ENCODE results near the gene ATP8A2. TPM values are rescaled to one million over a fixed set of nuclear protein-coding genes. Genes with fewer than 3 reads are reported as not detected.

The ATP8A2 gene
- total RNA-seq, 2 donors from 2014 or later: 0.23 to 6.1 TPM

GRCh38 chr13:25847635-25848626 lies 476.2 kb downstream of the ATP8A2 start:
- H3K36me3 ChIP-seq: no peaks in the 10 kb centered on the region
- no peaks in the 10 kb centered on the region for H3K27me3 ChIP-seq (replicated peaks; ENCODE audit: insufficient read depth)
- intact Hi-C loops (cut with DNase I): no loop called here
- DNase-seq (ENCODE audit: low spot score): no peak
- H3K9me3 ChIP-seq: no peaks in the 10 kb centered on the region
- no peak for TF ChIP-seq POLR2AphosphoS5 (IDR thresholded peaks at IDR 0.05)
- TF ChIP-seq POLR2A (IDR thresholded peaks at IDR 0.05): no peak
- no peak for TF ChIP-seq CTCF (IDR thresholded peaks at IDR 0.05)
- 84% methylated on average over 11 of the region's 11 CpGs for WGBS
- no peaks in the 10 kb centered on the region for H3K4me1 ChIP-seq (replicated peaks)
- no peak overlapping the region for H3K27ac ChIP-seq
- H3K4me3 ChIP-seq: no peak overlapping the region

- no peaks in the 10 kb centered on the region for H3K4me1 ChIP-seq (replicated peaks)
- intact Hi-C loops (cut with DNase I): no loop called here
- no peak overlapping the region for H3K27ac ChIP-seq
- 79% methylated on average over 8 of the region's 8 CpGs for WGBS
- H3K36me3 ChIP-seq: no peaks in the 10 kb centered on the region
- no peaks in the 10 kb centered on the region for H3K9me3 ChIP-seq
- no peak for DNase-seq (ENCODE audit: low spot score)
- H3K4me3 ChIP-seq: no peak overlapping the region
- H3K27me3 ChIP-seq (replicated peaks; ENCODE audit: insufficient read depth): no peaks in the 10 kb centered on the region
- TF ChIP-seq POLR2A (IDR thresholded peaks at IDR 0.05) (no peak), CTCF (IDR thresholded peaks at IDR 0.05) (no peak), POLR2AphosphoS5 (IDR thresholded peaks at IDR 0.05) (no peak)
These were observed 477.3 kb downstream of the ATP8A2 start for GRCh38 chr13:25848812-25849745.

DNA sequence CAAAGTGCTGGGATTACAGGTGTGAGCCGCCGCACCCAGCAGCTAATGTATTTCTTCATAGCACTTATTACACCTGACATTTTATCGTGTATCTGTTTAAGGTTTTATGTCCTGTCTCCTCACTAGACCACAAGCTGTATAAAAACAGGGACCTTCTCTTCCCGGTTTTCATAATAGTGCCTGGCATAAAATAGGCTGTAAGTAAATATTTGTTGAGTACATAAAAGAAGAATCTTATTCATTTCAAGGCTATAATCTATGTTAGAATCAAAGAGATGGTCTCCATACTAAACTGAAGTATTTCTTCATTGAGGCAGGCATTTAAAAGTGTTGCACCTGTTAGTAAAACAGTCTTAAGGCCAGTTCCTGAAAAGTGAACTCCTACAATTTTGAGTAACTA lies 486.1 kb downstream of the ATP8A2 start:
- no peak for DNase-seq (ENCODE audit: low spot score)
- H3K36me3 ChIP-seq: no peaks in the 10 kb centered on the region
- H3K9me3 ChIP-seq: no peaks in the 10 kb centered on the region
- 49% methylated on average over 4 of the region's 4 CpGs for WGBS
- no peak overlapping the region for H3K4me3 ChIP-seq
- H3K4me1 ChIP-seq (replicated peaks): no peaks in the 10 kb centered on the region
- H3K27me3 ChIP-seq (replicated peaks; ENCODE audit: insufficient read depth): no peaks in the 10 kb centered on the region
- H3K27ac ChIP-seq: no peak overlapping the region
- intact Hi-C loops (cut with DNase I): no loop called here
- TF ChIP-seq CTCF (IDR thresholded peaks at IDR 0.05) (no peak), POLR2AphosphoS5 (IDR thresholded peaks at IDR 0.05) (no peak)

DNA sequence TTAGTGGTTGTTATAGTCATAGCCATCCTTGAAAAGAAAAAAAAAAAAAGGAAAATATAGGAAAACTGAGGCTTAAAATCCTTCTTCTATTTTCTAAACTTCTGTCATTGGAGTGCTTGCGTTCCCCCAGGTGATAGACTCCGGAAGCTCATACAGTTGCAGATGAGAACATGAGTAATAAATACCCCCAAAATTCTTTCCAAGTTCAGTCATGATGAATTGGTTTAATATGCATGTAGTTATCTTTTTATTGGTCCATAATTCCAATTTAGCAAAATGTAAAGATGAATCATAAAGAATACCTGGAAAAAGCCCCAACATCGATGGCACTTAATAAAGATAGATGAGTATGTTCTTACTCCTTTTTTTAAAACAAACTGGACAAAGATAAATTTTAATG lies 487.8 kb downstream of the ATP8A2 start:
- TF ChIP-seq POLR2A (IDR thresholded peaks at IDR 0.05) (no peak), CTCF (IDR thresholded peaks at IDR 0.05) (no peak), POLR2AphosphoS5 (IDR thresholded peaks at IDR 0.05) (no peak)
- H3K27ac ChIP-seq: no peak overlapping the region
- no peaks in the 10 kb centered on the region for H3K4me1 ChIP-seq (replicated peaks)
- WGBS: 58% methylated on average over 3 of the region's 3 CpGs
- intact Hi-C loops (cut with DNase I): no loop called here
- no peaks in the 10 kb centered on the region for H3K9me3 ChIP-seq
- H3K36me3 ChIP-seq: no peaks in the 10 kb centered on the region
- H3K4me3 ChIP-seq: no peak overlapping the region
- H3K27me3 ChIP-seq (replicated peaks; ENCODE audit: insufficient read depth): no peaks in the 10 kb centered on the region
- DNase-seq (ENCODE audit: low spot score): no peak
